DND-41 (cell line): ENCODE data around the gene TSSK6.

Experiments used
- ATAC-seq: fragments of 200-7000 bp; cut with Tn5 transposase; 3 replicates; pipeline ENCODE4 v1.9.1; 2021; ENCODE audit warnings: low read depth; ENCODE audit not compliant: insufficient read depth
- DNase-seq: peaks from one replicate; pipeline ENCODE4 v3.0.0-alpha.2; 2020
- H2AFZ ChIP-seq: 2 replicates; pipeline ENCODE4 v1.6.0; 2012; ENCODE audit warnings: low read depth, low read length
- H3K27ac ChIP-seq: 2 replicates; pipeline ENCODE4 v1.5.1; 2012; ENCODE audit warnings: low read length, inconsistent platforms
- H3K27me3 ChIP-seq: fragments of 200-600 bp; sonication (generic); 2 replicates; pipeline ENCODE4 v1.6.0; 2012; ENCODE audit warnings: low read length, mild to moderate bottlenecking, inconsistent platforms; ENCODE audit not compliant: insufficient read depth, poor library complexity
- H3K36me3 ChIP-seq: 2 replicates; pipeline ENCODE4 v1.5.1; 2012; ENCODE audit warnings: low read length, inconsistent platforms; ENCODE audit not compliant: insufficient read depth
- H3K4me1 ChIP-seq: 2 replicates; pipeline ENCODE4 v1.5.1; 2012; ENCODE audit warnings: mild to moderate bottlenecking, low read length; ENCODE audit not compliant: insufficient read depth
- H3K4me2 ChIP-seq: 2 replicates; pipeline ENCODE4 v1.6.0; 2012; ENCODE audit warnings: mild to moderate bottlenecking, moderate library complexity, low read length, inconsistent platforms; ENCODE audit not compliant: insufficient read depth
- H3K4me3 ChIP-seq, 2 experiments: fragments of 200-600 bp in 1 of 2; shearing (Covaris generic) in 1 of 2; 2 replicates each; pipeline ENCODE4 v1.5.1; 2012 to 2016; ENCODE audit warnings: inconsistent platforms in 2 of 2, low read length in 2 of 2, mild to moderate bottlenecking in 2 of 2, low read depth in 1 of 2, moderate library complexity in 1 of 2
- H3K79me2 ChIP-seq: 2 replicates; pipeline ENCODE4 v1.6.0; 2012; ENCODE audit warnings: low read length, inconsistent platforms; ENCODE audit not compliant: insufficient read depth
- H3K9ac ChIP-seq: 2 replicates; pipeline ENCODE4 v1.6.0; 2012; ENCODE audit warnings: low read depth, mild to moderate bottlenecking, inconsistent platforms, low read length, moderate library complexity
- H3K9me3 ChIP-seq: 2 replicates; pipeline ENCODE4 v1.5.1; 2012; ENCODE audit warnings: low read length, moderate library complexity, mild to moderate bottlenecking, inconsistent platforms; ENCODE audit not compliant: insufficient read depth, severe bottlenecking
- H4K20me1 ChIP-seq: 2 replicates; pipeline ENCODE4 v1.6.0; 2012; ENCODE audit warnings: low read length; ENCODE audit not compliant: insufficient read depth
- CTCF ChIP-seq: IDR thresholded peaks from 2 replicates; pipeline ENCODE4 v1.5.1; 2012; ENCODE audit warnings: borderline replicate concordance, low read length, moderate library complexity, mild to moderate bottlenecking; ENCODE audit not compliant: poor library complexity, severe bottlenecking; ENCODE audit errors: extremely low read depth
- EZH2 ChIP-seq: IDR thresholded peaks from 3 replicates; pipeline ENCODE4 v1.6.1; 2012; ENCODE audit warnings: borderline replicate concordance, low read depth, mild to moderate bottlenecking, moderate library complexity, low read length, inconsistent platforms; ENCODE audit not compliant: severe bottlenecking

Gene TSSK6

DNA sequence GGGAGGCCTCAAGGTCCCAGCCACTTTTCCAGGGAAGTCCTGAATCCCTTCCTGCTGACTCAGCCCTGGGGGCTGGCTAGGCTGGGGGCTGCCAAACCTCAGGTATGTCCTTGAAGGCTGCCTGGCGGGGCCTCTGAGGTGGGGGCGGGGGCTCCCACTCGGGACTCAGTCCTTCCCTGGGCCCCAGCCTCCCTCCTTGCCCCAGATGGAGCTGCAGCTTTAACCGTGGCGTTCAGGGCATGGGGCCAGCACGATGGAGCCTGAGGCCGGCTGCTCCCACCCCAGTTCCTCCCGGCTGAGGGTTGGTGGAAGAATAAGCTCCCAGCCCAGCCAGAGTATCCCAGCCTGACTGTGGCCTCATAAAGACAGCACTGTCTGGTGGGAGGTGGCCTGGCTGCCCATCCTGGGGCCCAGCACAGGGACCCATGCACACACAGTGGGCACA, 35.2 kb upstream of the TSSK6 start:
- Histone ChIP-seq H3K4me3 (no peak overlapping the region), H3K27ac (no peak overlapping the region), H3K9ac (no peak overlapping the region), H3K4me2 (no peak overlapping the region), H3K4me1 (no peaks in the 10 kb centered on the region), H4K20me1 (no peaks in the 10 kb centered on the region), H3K9me3 (no peaks in the 10 kb centered on the region), H2AFZ (no peak overlapping the region), H3K27me3 (no peaks in the 10 kb centered on the region), H3K36me3 (no peaks in the 10 kb centered on the region), H3K79me2 (no peaks in the 10 kb centered on the region)
- ATAC-seq, result no peak
- DNase-seq, result no peak
- TF ChIP-seq CTCF (no peak), EZH2 (no peak)

DNA sequence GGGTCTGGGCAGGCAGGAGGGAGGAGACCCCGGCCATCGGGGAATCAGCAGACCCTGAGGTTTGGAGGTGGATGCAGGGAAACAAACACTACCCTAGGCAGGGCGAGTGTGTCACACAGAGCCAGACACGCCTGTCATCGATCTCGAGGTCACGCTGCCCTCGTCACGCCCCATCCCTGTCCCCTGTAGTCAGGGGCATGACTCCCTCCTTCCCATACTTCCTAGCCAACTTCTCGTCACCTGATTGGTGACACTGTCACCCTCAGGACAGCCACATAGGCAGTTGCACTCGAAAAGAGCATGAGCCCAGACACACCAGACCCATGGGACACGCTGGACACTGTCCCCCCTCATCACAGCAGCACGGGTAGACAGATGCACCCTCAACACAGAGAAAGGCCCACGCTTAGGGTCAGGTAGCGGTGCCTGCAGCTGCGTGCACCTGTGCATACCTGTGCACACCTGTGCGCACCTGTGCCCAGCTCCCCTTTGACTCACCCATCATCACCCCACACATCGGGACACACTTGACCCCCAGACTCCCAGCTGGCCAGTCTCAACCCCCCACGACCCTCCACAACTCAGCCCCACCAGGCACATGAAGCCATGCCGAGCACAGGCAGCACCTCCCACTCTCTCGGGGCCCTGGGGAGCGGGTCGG, 34.6 kb upstream of the TSSK6 start:
- no peak for DNase-seq
- Histone ChIP-seq H2AFZ (no peak overlapping the region), H3K4me1 (no peaks in the 10 kb centered on the region), H3K4me3 (no peak overlapping the region), H3K27me3 (no peaks in the 10 kb centered on the region), H3K9ac (no peak overlapping the region), H3K36me3 (no peaks in the 10 kb centered on the region), H4K20me1 (no peaks in the 10 kb centered on the region), H3K4me2 (no peak overlapping the region), H3K9me3 (no peaks in the 10 kb centered on the region), H3K27ac (no peak overlapping the region), H3K79me2 (no peaks in the 10 kb centered on the region)
- ATAC-seq, result no peak
- no peak for TF ChIP-seq EZH2
- no peak for TF ChIP-seq CTCF

DNA sequence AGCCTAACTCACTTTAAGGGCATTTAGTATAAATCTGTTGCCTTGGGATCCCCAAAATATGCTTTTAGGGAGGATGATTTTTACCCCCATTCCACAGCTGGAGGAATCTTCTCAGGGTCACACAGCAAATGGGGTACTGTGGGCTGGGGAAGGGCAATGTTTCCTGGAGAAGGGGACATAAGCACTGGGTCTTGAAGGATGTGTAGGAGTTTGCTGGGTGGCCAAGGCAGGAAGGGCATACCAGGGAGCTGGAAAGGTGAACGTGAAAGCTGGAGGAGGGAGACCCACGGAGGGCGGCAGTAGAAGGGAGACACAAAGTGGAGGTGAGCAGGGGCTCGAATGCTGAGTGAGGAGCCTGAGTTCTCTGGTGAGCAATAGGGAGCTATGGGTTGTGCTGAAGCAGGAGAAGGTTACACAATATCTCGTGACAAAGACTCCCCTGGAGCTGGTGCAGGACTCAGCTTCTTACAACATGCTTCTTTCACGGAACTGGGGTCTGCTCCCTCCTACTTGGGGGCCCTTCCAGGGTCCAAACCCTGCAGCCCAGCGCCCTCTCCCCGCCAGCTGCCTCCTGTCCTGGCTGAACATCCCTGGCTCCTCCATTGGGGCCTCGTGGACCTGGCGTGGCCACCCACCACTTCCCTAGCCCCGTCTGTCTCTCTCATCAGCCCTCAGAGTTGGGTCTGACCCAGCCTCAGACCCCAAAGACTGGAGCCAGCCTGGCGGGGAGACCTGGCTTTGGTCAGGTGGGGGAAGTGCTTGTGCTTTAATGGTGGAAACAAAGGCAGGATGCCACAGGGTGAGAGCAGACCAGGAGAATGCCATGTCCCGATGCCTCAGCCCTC, 33.8 kb upstream of the TSSK6 start:
- H3K79me2 ChIP-seq, result no peaks in the 10 kb centered on the region
- H4K20me1 ChIP-seq, result no peaks in the 10 kb centered on the region
- H3K9me3 ChIP-seq, result no peaks in the 10 kb centered on the region
- TF ChIP-seq CTCF (no peak), EZH2 (no peak)
- no peak for DNase-seq
- no peaks in the 10 kb centered on the region for H3K27me3 ChIP-seq
- no peaks in the 10 kb centered on the region for H3K4me1 ChIP-seq
- no peaks in the 10 kb centered on the region for H3K36me3 ChIP-seq
- no peak for ATAC-seq
- H3K4me2 ChIP-seq, result no peak overlapping the region
- no peak overlapping the region for H2AFZ ChIP-seq
- H3K27ac ChIP-seq, result no peak overlapping the region
- no peak overlapping the region for H3K9ac ChIP-seq
- H3K4me3 ChIP-seq, result no peak overlapping the region
